OCI-LY3 (cell line): ENCODE measurements around the gene PRMT1.

ENCODE experiments used
- CTCF ChIP-seq: fragments of 200-600, 300-600 bp; sonication (generic); IDR thresholded peaks from 2 replicates; pipeline ENCODE4 v1.5.1; 2014; ENCODE audit warnings: antibody characterized with exemption, low read length, low read depth
- EZH2phosphoT487 ChIP-seq: fragments of 200-600 bp; shearing (Covaris generic); IDR thresholded peaks from 2 replicates; pipeline ENCODE4 v1.6.1; 2018; ENCODE audit warnings: antibody characterized with exemption, mixed run types, low read depth

GRCh38 chr19:49688531-49689132, 11.6 kb downstream of the PRMT1 start:
- TF ChIP-seq CTCF (no peak), EZH2phosphoT487 (no peak)
